Endodermal cell (in vitro differentiated cells): ENCODE results near the gene SUMO3. TPM values are rescaled to one million over a fixed set of nuclear protein-coding genes. Genes with fewer than 3 reads are reported as not detected.

Experiments used
- DNase-seq: peaks from one replicate; pipeline ENCODE4 v3.0.0-alpha.2; 2017
- H3K27ac ChIP-seq: 2 replicates; pipeline ENCODE4 v1.5.1; 2013; ENCODE audit warnings: mild to moderate bottlenecking, low read depth, low read length, moderate library complexity
- H3K27me3 ChIP-seq: 2 replicates; pipeline ENCODE4 v1.6.1; 2013; ENCODE audit warnings: mild to moderate bottlenecking, low read length, moderate library complexity; ENCODE audit not compliant: insufficient read depth, control insufficient read depth, poor library complexity, severe bottlenecking
- H3K36me3 ChIP-seq: 2 replicates; pipeline ENCODE4 v1.7.0; 2013; ENCODE audit warnings: mild to moderate bottlenecking, low read length, moderate library complexity; ENCODE audit not compliant: control insufficient read depth, insufficient read depth
- H3K4me1 ChIP-seq: one replicate; pipeline ENCODE4 v1.7.0; 2013; ENCODE audit warnings: low read length; ENCODE audit not compliant: control insufficient read depth, insufficient read depth
- H3K4me3 ChIP-seq: 2 replicates; pipeline ENCODE4 v1.5.1; 2013; ENCODE audit warnings: mild to moderate bottlenecking, low read length, moderate library complexity
- H3K9ac ChIP-seq: 2 replicates; pipeline ENCODE4 v1.6.1; 2013; ENCODE audit warnings: mild to moderate bottlenecking, low read length, moderate library complexity; ENCODE audit not compliant: poor library complexity, severe bottlenecking; ENCODE audit errors: extremely low read depth
- H3K9me3 ChIP-seq: 2 replicates; pipeline ENCODE4 v1.6.1; 2013; ENCODE audit warnings: mild to moderate bottlenecking, low read length, moderate library complexity; ENCODE audit not compliant: control insufficient read depth
- H3K27ac Mint-ChIP-seq: 2 replicates; pipeline ENCODE4 v1.8.0; 2020; ENCODE audit warnings: mixed read lengths
- H3K27me3 Mint-ChIP-seq: 2 replicates; pipeline ENCODE4 v1.8.0; 2021; ENCODE audit warnings: mild to moderate bottlenecking, mixed read lengths; ENCODE audit not compliant: insufficient read depth
- H3K36me3 Mint-ChIP-seq: 2 replicates; pipeline ENCODE4 v1.8.0; 2020; ENCODE audit warnings: low read depth, mixed read lengths
- H3K4me1 Mint-ChIP-seq: 2 replicates; pipeline ENCODE4 v1.8.0; 2020; ENCODE audit warnings: mixed read lengths
- H3K4me3 Mint-ChIP-seq: 2 replicates; pipeline ENCODE4 v1.8.0; 2020; ENCODE audit warnings: mild to moderate bottlenecking, moderate library complexity, mixed read lengths
- H3K9me3 Mint-ChIP-seq: 2 replicates; pipeline ENCODE4 v1.8.0; 2020; ENCODE audit warnings: mild to moderate bottlenecking, mixed read lengths
- CTCF ChIP-seq: fragments of 200-600 bp; sonication (generic); conservative IDR thresholded peaks from 2 replicates; pipeline ENCODE4 v1.5.0; 2021; ENCODE audit warnings: antibody characterized with exemption, mild to moderate bottlenecking
- WGBS, 2 experiments: methylation state at CpG; one replicate each; pipeline versions ENCODE4 v1.1.5 to v1.1.7; 2013; ENCODE audit warnings: missing lambda C conversion rate in 2 of 2, mixed read lengths in 1 of 2; ENCODE audit not compliant: insufficient coverage in 1 of 2, insufficient read length in 1 of 2; 5-methylcytosine and 5-hydroxymethylcytosine counted together
- total RNA-seq, 2 donors: library from RNA; stranded (reverse); fragmentation: NEBNext Ultra II Directional in 1 of 2; extraction: Animal tissue kit (Norgen Biotek cat#: 25700) in 1 of 2; gene quantifications; 2 replicates in 1 of 2; 3 replicates in 1 of 2; pipeline ENCODE4 v1.2.1, GENCODE V29; 2021

SUMO3 gene
- total RNA-seq, 2 donors from 2014 or later: 79.5 to 96.4 TPM

GRCh38 chr21:44829507-44830092, 11.7 kb upstream of the SUMO3 start:
- Histone ChIP-seq H3K4me3 (no peak overlapping the region), H3K9me3 (peaks cover 28% of the 10 kb centered on the region), H3K36me3 (no peaks in the 10 kb centered on the region), H3K27ac (no peak overlapping the region), H3K27me3 (no peaks in the 10 kb centered on the region), H3K4me1 (no peaks in the 10 kb centered on the region), H3K9ac (no peak overlapping the region)
- WGBS, 2 experiments: 67% methylated on average over 2 of the region's 2 CpGs; no CpG with 5 or more reads in 1 of the 2 experiments
- Mint-ChIP-seq H3K36me3 (no peaks in the 10 kb centered on the region), H3K27ac (no peak overlapping the region), H3K4me3 (no peak overlapping the region), H3K4me1 (no peaks in the 10 kb centered on the region), H3K27me3 (peaks cover 16% of the 10 kb centered on the region), H3K9me3 (peaks cover 41% of the 10 kb centered on the region)
- no peak for DNase-seq
- no peak for TF ChIP-seq CTCF

DNA sequence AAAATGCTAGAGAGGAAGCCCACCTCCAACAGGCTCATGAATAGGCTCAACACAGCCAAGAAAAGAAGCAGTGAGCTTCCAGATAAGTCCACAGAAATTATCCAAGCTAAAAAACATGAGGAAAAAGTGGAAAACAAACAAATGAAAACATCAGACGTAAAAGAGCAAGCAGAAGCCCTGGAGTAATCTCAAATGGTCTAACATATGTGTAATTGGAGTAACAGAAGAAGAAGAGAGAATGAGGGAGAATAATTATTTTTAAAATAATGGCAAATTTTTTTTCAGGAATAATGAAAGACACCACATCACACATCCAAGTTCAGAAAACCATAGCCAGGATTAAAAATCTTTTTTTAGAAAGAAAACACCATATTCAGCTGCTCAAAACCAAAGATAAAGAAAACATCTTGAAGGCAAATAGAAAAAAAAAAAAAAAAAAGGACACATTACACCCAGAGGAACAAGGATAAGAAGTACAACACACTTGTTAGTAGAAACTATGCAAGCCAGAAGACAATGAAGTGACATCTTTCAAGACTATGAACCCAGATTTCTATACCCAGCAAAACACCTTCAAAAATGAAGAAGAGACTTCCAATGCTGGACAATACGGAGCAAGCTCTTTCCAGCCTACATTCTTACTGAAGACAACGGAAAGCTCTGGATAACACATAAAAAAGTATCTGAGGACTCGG, 10.6 kb upstream of the SUMO3 start:
- no peaks in the 10 kb centered on the region for H3K36me3 ChIP-seq
- H3K9ac ChIP-seq: no peak overlapping the region
- WGBS, 2 experiments: 84 to 86% methylated on average over 2 to 4 of the region's 4 CpGs
- no peaks in the 10 kb centered on the region for H3K36me3 Mint-ChIP-seq
- no peaks in the 10 kb centered on the region for H3K27me3 ChIP-seq
- H3K4me3 ChIP-seq: no peak overlapping the region
- no peaks in the 10 kb centered on the region for H3K4me1 ChIP-seq
- DNase-seq: no peak
- no peak overlapping the region for H3K27ac Mint-ChIP-seq
- no peaks in the 10 kb centered on the region for H3K4me1 Mint-ChIP-seq
- H3K9me3 ChIP-seq: peaks cover 33% of the 10 kb centered on the region
- no peak overlapping the region for H3K4me3 Mint-ChIP-seq
- no peak for TF ChIP-seq CTCF
- peaks cover 50% of the 10 kb centered on the region for H3K9me3 Mint-ChIP-seq
- H3K27me3 Mint-ChIP-seq: peaks cover 19% of the 10 kb centered on the region
- H3K27ac ChIP-seq: no peak overlapping the region

GRCh38 chr21:44823179-44823660, 5.4 kb upstream of the SUMO3 start:
- Mint-ChIP-seq H3K4me3 (no peak overlapping the region), H3K27ac (no peak overlapping the region), H3K36me3 (peaks cover 7% of the 10 kb centered on the region), H3K4me1 (no peaks in the 10 kb centered on the region), H3K27me3 (peaks cover 37% of the 10 kb centered on the region), H3K9me3 (peaks cover 76% of the 10 kb centered on the region)
- Histone ChIP-seq H3K36me3 (no peaks in the 10 kb centered on the region), H3K9ac (no peak overlapping the region), H3K27me3 (no peaks in the 10 kb centered on the region), H3K4me3 (peak overlapping the region; percentile 33), H3K27ac (no peak overlapping the region), H3K4me1 (no peaks in the 10 kb centered on the region), H3K9me3 (peaks cover 54% of the 10 kb centered on the region)
- DNase-seq: no peak
- no peak for TF ChIP-seq CTCF
- WGBS, 2 experiments: 82 to 94% methylated on average over 1 of the region's 1 CpG
